Suprapubic skin (tissue), 4 donors: ENCODE measurements around the gene U2AF2. TPM values are rescaled to one million over a fixed set of nuclear protein-coding genes. Genes with fewer than 3 reads are reported as not detected.

ENCODE experiments used
- DNase-seq, 2 donors: peaks; one replicate each; pipeline ENCODE4 v3.0.0-alpha.2; 2019; ENCODE audit warnings: low spot score in 2 of 2
- H3K27ac ChIP-seq: fragments of 200-600 bp; sonication (generic); one replicate; pipeline ENCODE4 v1.5.1; 2019
- H3K27me3 ChIP-seq: fragments of 200-600 bp; sonication (generic); one replicate; pipeline ENCODE4 v1.5.1; 2019
- H3K36me3 ChIP-seq: fragments of 200-600 bp; sonication (generic); one replicate; pipeline ENCODE4 v1.5.1; 2019
- H3K4me1 ChIP-seq: fragments of 200-600 bp; sonication (generic); one replicate; pipeline ENCODE4 v1.5.1; 2019
- H3K4me3 ChIP-seq: fragments of 200-600 bp; sonication (generic); one replicate; pipeline ENCODE4 v1.5.1; 2019; ENCODE audit warnings: mild to moderate bottlenecking
- H3K9me3 ChIP-seq: fragments of 200-600 bp; sonication (generic); one replicate; pipeline ENCODE4 v1.5.1; 2019
- CTCF ChIP-seq, 2 donors: fragments of 200-600 bp in 1 of 2; fragments of 450-650 bp in 1 of 2; sonication (generic) in 1 of 2; IDR thresholded peaks; one replicate each; pipeline ENCODE4 v1.5.1; 2016 to 2019; ENCODE audit warnings: antibody characterized with exemption in 2 of 2, mild to moderate bottlenecking in 1 of 2, moderate library complexity in 1 of 2
- EP300 ChIP-seq: sonication (generic); formaldehyde crosslinking; IDR thresholded peaks from one replicate; pipeline ENCODE4 v1.6.1; 2017; ENCODE audit warnings: antibody characterized with exemption
- POLR2A ChIP-seq, 2 donors: fragments of 450-650 bp; IDR thresholded peaks; one replicate each; pipeline ENCODE4 v1.6.1; 2017; ENCODE audit warnings: antibody characterized with exemption in 2 of 2, mild to moderate bottlenecking in 2 of 2, moderate library complexity in 2 of 2
- POLR2AphosphoS5 ChIP-seq, 3 donors: sonication (generic); formaldehyde crosslinking; IDR thresholded peaks; one replicate each; pipeline ENCODE4 v1.6.1; 2017; ENCODE audit warnings: antibody characterized with exemption in 3 of 3
- WGBS: methylation state at CpG from one replicate; pipeline ENCODE4 v1.1.5; 2018; 5-methylcytosine and 5-hydroxymethylcytosine counted together
- total RNA-seq, 4 donors: library from RNA; depleted of rRNA; stranded (reverse); fragments of >200 nt; gene quantifications; one replicate each; pipeline ENCODE4 v1.1.0, GENCODE V29; 2016

The U2AF2 gene
- total RNA-seq, 4 donors from 2014 or later: 82.8 to 128 (median 88.5) TPM

- 28% methylated on average over 15 of the region's 17 CpGs for WGBS
- TF ChIP-seq POLR2AphosphoS5 (IDR thresholded peaks at IDR 0.05) (no peak), CTCF (IDR thresholded peaks at IDR 0.05) (no peak), POLR2A (IDR thresholded peaks at IDR 0.05) (no peak), EP300 (no peak)
These were observed 19.6 kb downstream of the U2AF2 start for GRCh38 chr19:55674459-55674840.

GRCh38 chr19:55674841-55675660 lies 20.2 kb downstream of the U2AF2 start, which contains the start of gene EPN1:
EPN1 (plus strand) TSS chr19:55675226; CDS start chr19:55678628, 3,402 bp downstream.
- DNase-seq: peak; percentile 98
- Histone ChIP-seq H3K36me3 (peaks cover 49% of the 10 kb centered on the region), H3K9me3 (no peaks in the 10 kb centered on the region), H3K4me3 (peak within 1 kb of the TSS; percentile 91), H3K27ac (peak within 1 kb of the TSS; percentile 91), H3K4me1 (peaks cover 57% of the 10 kb centered on the region), H3K27me3 (no peaks in the 10 kb centered on the region)
- TF ChIP-seq CTCF (IDR thresholded peaks at IDR 0.05) (no peak), POLR2A (IDR thresholded peaks at IDR 0.05) (peak in 1 of 2 donors; percentile 32), EP300 (no peak), POLR2AphosphoS5 (IDR thresholded peaks at IDR 0.05) (peak; percentile 5 to 88 (median 88))
- WGBS: under 1% methylated on average over 26 of the region's 101 CpGs

More at GRCh38 chr19:55674459-55674840, 19.6 kb downstream of the U2AF2 start:
- Histone ChIP-seq H3K4me3 (peak overlapping the region; percentile 91), H3K36me3 (peaks cover 49% of the 10 kb centered on the region), H3K27me3 (no peaks in the 10 kb centered on the region), H3K4me1 (peaks cover 51% of the 10 kb centered on the region), H3K27ac (peak overlapping the region; percentile 91), H3K9me3 (no peaks in the 10 kb centered on the region)
- DNase-seq: no peak

- H3K36me3 ChIP-seq: peaks cover 49% of the 10 kb centered on the region
- no peak for TF ChIP-seq EP300
- TF ChIP-seq POLR2A (IDR thresholded peaks at IDR 0.05): no peak
- no peak for TF ChIP-seq POLR2AphosphoS5 (IDR thresholded peaks at IDR 0.05)
- no peak for TF ChIP-seq CTCF (IDR thresholded peaks at IDR 0.05)
- H3K4me3 ChIP-seq: peak overlapping the region; percentile 91
- no peaks in the 10 kb centered on the region for H3K27me3 ChIP-seq
- peaks cover 65% of the 10 kb centered on the region for H3K4me1 ChIP-seq
- WGBS: 9% methylated on average over 16 of the region's 16 CpGs
- H3K27ac ChIP-seq: peak overlapping the region; percentile 91
- H3K9me3 ChIP-seq: no peaks in the 10 kb centered on the region
- DNase-seq: no peak
These were observed 21.0 kb downstream of the U2AF2 start for GRCh38 chr19:55675661-55676354.

- Histone ChIP-seq H3K36me3 (peaks cover 53% of the 10 kb centered on the region), H3K4me1 (peaks cover 65% of the 10 kb centered on the region), H3K4me3 (peak overlapping the region; percentile 91), H3K27ac (no peak overlapping the region), H3K9me3 (no peaks in the 10 kb centered on the region), H3K27me3 (no peaks in the 10 kb centered on the region)
- WGBS: 39% methylated on average over 5 of the region's 5 CpGs
- DNase-seq: no peak
- TF ChIP-seq POLR2AphosphoS5 (IDR thresholded peaks at IDR 0.05) (no peak), POLR2A (IDR thresholded peaks at IDR 0.05) (no peak), EP300 (no peak), CTCF (IDR thresholded peaks at IDR 0.05) (no peak)
These were observed 21.5 kb downstream of the U2AF2 start for GRCh38 chr19:55676383-55676782.
